Posterior cingulate gyrus (tissue), 11 donors: ENCODE measurements around the gene TDRD9.

ENCODE experiments used
- DNase-seq, 10 donors: peaks; one replicate each; pipeline versions ENCODE4 v3.0.0 to v3.0.0-alpha.2; 2020 to 2021; ENCODE audit warnings: mixed read lengths in 3 of 10
- intact Hi-C: fragments of 100-400 bp; cut with DNase I; formaldehyde crosslinking; loops from one replicate; pipeline ENCODE4 v1.15.1; 2023

TDRD9 gene

DNA sequence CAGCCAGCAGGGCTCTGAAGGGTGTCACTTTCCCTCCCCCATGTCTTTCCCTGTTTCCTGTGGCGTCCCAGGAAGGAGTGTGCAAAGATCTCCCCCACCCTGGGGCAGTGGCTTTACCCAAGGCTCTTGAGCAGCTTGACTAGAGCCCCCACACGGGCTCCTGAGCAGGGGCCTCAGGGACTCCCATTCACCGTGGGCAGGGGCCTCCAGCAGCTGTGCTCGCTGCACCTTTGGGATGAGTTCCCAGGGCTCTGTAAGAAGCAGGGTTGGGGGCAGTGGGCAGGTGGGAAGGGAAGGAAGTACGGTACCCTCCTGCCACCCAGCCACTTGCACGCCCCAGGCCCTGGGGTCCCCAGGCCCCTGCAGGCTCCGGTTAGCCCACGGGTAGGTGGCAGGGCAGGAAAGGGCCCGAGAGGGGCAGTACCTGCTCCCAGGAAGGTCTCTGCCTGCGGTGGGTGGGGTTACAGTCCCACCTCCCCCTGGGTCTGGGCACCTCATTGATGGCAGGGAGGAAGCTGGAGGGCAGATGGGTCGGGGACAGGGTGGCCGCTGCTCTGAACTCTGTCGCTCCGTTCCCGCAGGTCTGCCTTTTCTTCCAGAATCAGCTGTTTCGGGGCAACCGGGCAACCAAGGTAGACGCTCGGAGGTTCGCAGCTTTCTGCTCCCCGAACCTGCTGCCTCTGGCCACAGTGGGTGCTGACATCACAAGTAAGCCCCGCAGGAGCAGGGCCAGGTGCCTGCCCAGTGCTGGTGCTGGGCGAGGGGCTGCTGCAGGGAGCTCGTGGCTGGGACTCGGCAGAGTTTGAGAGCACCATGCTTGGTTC is 170.2 kb downstream of the TDRD9 start:
- peak in 4 of 10 donors; percentile 3 to 83 (median 47) for DNase-seq
- intact Hi-C loops: no loop called here

- DNase-seq: peak in 4 of 10 donors; percentile 3 to 74 (median 64)
- intact Hi-C loops: no loop called here
These were observed 171.1 kb downstream of the TDRD9 start for GRCh38 chr14:104099096-104100041.

DNA sequence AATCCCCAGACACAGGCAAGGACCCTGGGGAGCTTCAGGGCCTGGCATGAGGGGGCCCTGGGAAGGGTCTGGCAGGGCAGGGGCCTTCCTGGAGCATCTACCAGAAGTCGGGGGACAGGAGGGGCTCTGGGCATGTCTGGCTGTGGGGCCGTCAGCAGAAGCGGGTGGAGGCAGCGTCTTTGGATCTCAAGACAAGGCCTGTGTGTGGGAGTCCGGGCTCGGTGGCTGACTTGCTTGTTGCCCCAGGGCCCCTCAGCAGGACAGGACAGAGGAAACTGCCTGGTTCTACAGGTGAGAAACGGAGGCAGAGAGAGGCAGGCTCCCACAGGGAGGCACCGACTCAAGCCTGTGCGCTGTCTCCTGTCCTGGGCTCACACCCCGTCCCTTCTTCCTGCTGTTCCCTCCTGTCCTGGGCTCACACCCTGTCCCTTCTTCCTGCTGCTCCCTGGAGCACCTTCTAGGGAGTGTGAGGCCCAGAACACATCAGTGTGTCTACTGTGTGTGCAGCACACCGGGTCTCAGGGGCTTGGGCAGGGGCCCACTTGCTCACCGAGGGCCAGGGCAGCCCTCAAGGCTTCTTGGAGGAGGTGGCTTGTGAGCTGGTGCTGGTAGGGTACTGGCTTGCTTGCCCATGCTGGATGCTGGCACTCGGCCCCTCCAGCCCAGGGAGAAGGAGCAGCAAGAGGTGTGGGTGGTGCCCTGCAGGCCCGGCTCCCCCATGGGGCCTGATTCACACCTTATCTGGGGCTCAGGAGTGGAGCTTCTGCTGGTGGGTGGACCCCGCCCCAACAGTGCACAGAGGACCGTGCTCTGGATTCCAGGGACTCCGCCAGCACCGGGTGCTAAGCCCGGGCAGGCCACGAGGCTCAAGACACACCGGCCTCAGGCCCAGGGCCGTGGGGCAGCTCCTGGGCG is 172.2 kb downstream of the TDRD9 start:
- DNase-seq: peak in 4 of 10 donors; percentile 4 to 83 (median 68)
- intact Hi-C loops: no loop called here

DNA sequence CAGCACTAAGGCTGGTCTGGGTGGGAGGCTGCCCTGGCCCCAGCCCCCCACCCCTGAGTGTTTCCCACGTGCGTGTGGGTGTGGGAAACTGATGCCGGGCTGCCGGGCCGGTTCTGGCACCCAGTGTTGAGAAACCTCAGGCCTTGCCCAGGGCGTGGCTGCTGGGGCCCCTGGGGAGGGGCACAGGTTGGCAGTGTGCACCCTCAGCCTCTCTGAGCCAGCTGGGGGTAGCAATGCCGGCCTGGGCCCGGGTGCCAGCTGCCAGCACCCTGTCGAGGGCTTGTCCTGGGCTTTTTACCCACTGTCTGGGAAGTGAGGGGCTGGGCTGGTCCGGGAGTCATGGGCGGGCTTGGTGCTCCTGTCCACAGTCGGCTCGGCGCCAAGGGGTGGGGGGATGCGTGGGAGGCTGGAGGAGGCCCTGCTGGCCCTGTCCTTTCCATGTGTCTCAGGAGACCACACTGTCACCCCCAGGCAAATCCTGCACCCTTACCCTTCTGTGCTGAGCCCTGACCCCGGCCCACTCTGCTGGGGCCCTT is 172.9 kb downstream of the TDRD9 start:
- intact Hi-C loops: no loop called here
- DNase-seq: peak in 4 of 10 donors; percentile 16 to 83 (median 76)

- DNase-seq: peak in 3 of 10 donors; percentile 48 to 64 (median 53)
- intact Hi-C loops: no loop called here
These were observed 173.5 kb downstream of the TDRD9 start for GRCh38 chr14:104101651-104102281.
